Lower leg skin (tissue), 3 donors: ENCODE results near the gene HABP2.

Experiments used
- CTCF ChIP-seq, 3 donors: fragments of 450-650 bp; IDR thresholded peaks; one replicate each; pipeline ENCODE4 v1.5.1; 2016; ENCODE audit warnings: antibody characterized with exemption in 3 of 3, mild to moderate bottlenecking in 3 of 3, moderate library complexity in 2 of 3
- POLR2A ChIP-seq, 2 donors: fragments of 450-650 bp; IDR thresholded peaks; one replicate each; pipeline ENCODE4 v1.6.1; 2016 to 2017; ENCODE audit warnings: antibody characterized with exemption in 2 of 2, mild to moderate bottlenecking in 1 of 2, moderate library complexity in 1 of 2

- TF ChIP-seq CTCF (IDR thresholded peaks at IDR 0.05) = no peak
- TF ChIP-seq POLR2A (IDR thresholded peaks at IDR 0.05) = no peak
These were observed 9.2 kb downstream of the HABP2 start for GRCh38 chr10:113562069-113562468.
